ENCODE results near the gene MREG.
"Not testable (repeated sequence)": the region's sequence is repeated elsewhere in the genome, so short reads cannot be mapped to it uniquely, and the experiment has no call there.

The MREG gene

GRCh38 chr2:215933151-215933550 lies 80.2 kb downstream of the MREG start:
- Histone ChIP-seq H3K4me3 (replicated peaks; ENCODE audit: low read depth, low read length) (no peak overlapping the region), H3K36me3 (ENCODE audit: control insufficient read depth, insufficient read depth, low read length) (no peaks in the 10 kb centered on the region), H3K27me3 (replicated peaks; ENCODE audit: control insufficient read depth, insufficient read depth, low read length) (no peaks in the 10 kb centered on the region)
- no peak for DNase-seq (ENCODE audit: extremely low read depth, insufficient read length)
- TF ChIP-seq CTCF (IDR thresholded peaks at IDR 0.05; ENCODE audit: insufficient read depth, low read length, poor library complexity, severe bottlenecking): no peak

- Histone ChIP-seq H3K36me3 (ENCODE audit: control insufficient read depth, insufficient read depth, low read length) (no peaks in the 10 kb centered on the region), H3K27me3 (replicated peaks; ENCODE audit: control insufficient read depth, insufficient read depth, low read length) (no peaks in the 10 kb centered on the region), H3K4me3 (replicated peaks; ENCODE audit: low read depth, low read length) (no peak overlapping the region)
- peak; percentile 95 for TF ChIP-seq CTCF (IDR thresholded peaks at IDR 0.05; ENCODE audit: insufficient read depth, low read length, poor library complexity, severe bottlenecking)
- no peak for DNase-seq (ENCODE audit: extremely low read depth, insufficient read length)
Observed at GRCh38 chr2:215931256-215931903, 82.0 kb downstream of the MREG start.

GRCh38 chr2:215930505-215931253 lies 82.7 kb downstream of the MREG start:
- Histone ChIP-seq H3K27me3 (replicated peaks; ENCODE audit: control insufficient read depth, insufficient read depth, low read length) (no peaks in the 10 kb centered on the region), H3K4me3 (replicated peaks; ENCODE audit: low read depth, low read length) (no peak overlapping the region)
- no peak for DNase-seq (ENCODE audit: extremely low read depth, insufficient read length)

DNA sequence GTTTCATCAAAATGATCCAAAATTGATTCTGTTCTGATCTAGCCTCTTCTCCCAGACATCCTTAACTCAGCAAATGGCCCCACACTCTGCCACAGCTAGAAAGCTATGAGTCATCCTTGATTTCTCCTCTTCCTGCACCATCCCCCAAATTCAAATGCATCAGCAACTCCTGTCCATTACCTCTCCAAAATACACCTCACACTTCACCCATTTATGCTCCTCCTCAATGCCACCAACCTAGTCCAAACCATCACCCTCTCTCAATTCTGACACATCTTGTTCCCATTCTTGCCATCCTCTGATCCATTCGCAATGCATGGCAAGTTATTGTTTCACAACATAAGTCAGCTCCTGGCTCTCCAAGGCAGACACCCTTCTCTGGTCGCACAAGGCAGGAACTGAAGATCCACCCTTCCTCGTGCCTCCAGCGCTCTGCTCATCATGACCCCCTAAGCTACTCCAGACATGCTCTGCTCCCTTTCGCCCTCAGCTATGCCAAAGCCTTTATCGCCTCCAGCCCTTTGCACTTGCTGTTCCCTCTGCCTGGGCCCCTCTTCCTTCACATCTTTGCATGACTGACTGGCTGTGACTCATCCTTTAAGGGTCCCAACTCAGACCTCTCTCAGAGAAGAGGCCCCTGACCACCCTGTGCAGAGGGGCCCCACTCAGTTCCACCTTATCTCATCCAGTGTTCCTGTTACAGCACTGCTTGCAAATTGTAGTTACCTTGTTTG lies 83.6 kb downstream of the MREG start:
- DNase-seq (ENCODE audit: extremely low read depth, insufficient read length): no peak
- no peaks in the 10 kb centered on the region for H3K27me3 ChIP-seq (replicated peaks; ENCODE audit: control insufficient read depth, insufficient read depth, low read length)
- TF ChIP-seq CTCF (IDR thresholded peaks at IDR 0.05; ENCODE audit: insufficient read depth, low read length, poor library complexity, severe bottlenecking): no peak
- no peak overlapping the region for H3K4me3 ChIP-seq (replicated peaks; ENCODE audit: low read depth, low read length)
- H3K36me3 ChIP-seq (ENCODE audit: control insufficient read depth, insufficient read depth, low read length): no peaks in the 10 kb centered on the region

More at GRCh38 chr2:215930505-215931253, 82.7 kb downstream of the MREG start:
- no peaks in the 10 kb centered on the region for H3K36me3 ChIP-seq (ENCODE audit: control insufficient read depth, insufficient read depth, low read length)
- TF ChIP-seq CTCF (IDR thresholded peaks at IDR 0.05; ENCODE audit: insufficient read depth, low read length, poor library complexity, severe bottlenecking): no peak

- TF ChIP-seq CTCF (IDR thresholded peaks at IDR 0.05; ENCODE audit: insufficient read depth, low read length, poor library complexity, severe bottlenecking): no peak
- H3K36me3 ChIP-seq (ENCODE audit: control insufficient read depth, insufficient read depth, low read length): no peaks in the 10 kb centered on the region
- no peaks in the 10 kb centered on the region for H3K27me3 ChIP-seq (replicated peaks; ENCODE audit: control insufficient read depth, insufficient read depth, low read length)
- no peak for DNase-seq (ENCODE audit: extremely low read depth, insufficient read length)
- no peak overlapping the region for H3K4me3 ChIP-seq (replicated peaks; ENCODE audit: low read depth, low read length)
Observed at GRCh38 chr2:215928086-215928485, 85.3 kb downstream of the MREG start.

GRCh38 chr2:215926992-215927391 lies 86.4 kb downstream of the MREG start:
- not testable (repeated sequence) for H3K36me3 ChIP-seq (ENCODE audit: control insufficient read depth, insufficient read depth, low read length); H3K27me3 ChIP-seq (replicated peaks; ENCODE audit: control insufficient read depth, insufficient read depth, low read length); DNase-seq (ENCODE audit: extremely low read depth, insufficient read length); H3K4me3 ChIP-seq (replicated peaks; ENCODE audit: low read depth, low read length)
